K562 (cell line): Measurements from ENCODE around the gene TMX3. TPM values are rescaled to one million over a fixed set of nuclear protein-coding genes. Genes with fewer than 3 reads are reported as not detected.

ENCODE experiments used
- ATAC-seq: fragments of 200-7000 bp; cut with Tn5 transposase; 3 replicates; pipeline ENCODE4 v1.9.1; 2020; ENCODE audit warnings: moderate library complexity
- BruUV-seq: library from RNA; stranded (reverse); fragments of 400-500 nt; replicated peaks from 2 replicates; lab custom pipeline; 2021; lab: Mats Ljungman, UMichigan
- CTCF ChIA-PET: fragments of 300-600 bp; formaldehyde crosslinking; extraction: SDS; loops from one replicate; lab custom pipeline; 2021; ENCODE audit warnings: low intra/inter-chr PET ratio; lab: Yijun Ruan, JAX
- POLR2A ChIA-PET: fragments of 300-600, 350-650 bp; sonication (Branson Sonifier 250); formaldehyde crosslinking; extraction: SDS; loops from one replicate; lab custom pipeline; 2021; ENCODE audit warnings: antibody characterized with exemption, inconsistent platforms; lab: Yijun Ruan, JAX
- DNase-seq, 4 experiments: peaks; one replicate each; pipeline versions ENCODE4 v3.0.0 to v3.0.0-alpha.2; 2011 to 2018; ENCODE audit warnings: low spot score in 3 of 4, mixed read lengths in 3 of 4; ENCODE audit errors: extremely low read depth in 1 of 4
- FAIRE-seq: peaks from 2 replicates; lab custom pipeline; 2011; peaks lifted over from hg19 to GRCh38; lab: Jason Lieb, UNC
- H2AFZ ChIP-seq: 2 replicates; pipeline ENCODE4 v1.6.0; 2011; ENCODE audit warnings: low read depth, low read length, control low read depth, inconsistent platforms
- H3K27ac ChIP-seq: fragments of 200-600 bp; 3 replicates; pipeline ENCODE4 v1.8.0; 2011; ENCODE audit warnings: low read depth, mild to moderate bottlenecking, control low read depth, inconsistent platforms, low read length, moderate library complexity, mixed read lengths; ENCODE audit errors: extremely low read depth
- H3K27me3 ChIP-seq, 2 experiments: fragments of 300-600 bp in 1 of 2; 2 replicates in 1 of 2; 3 replicates in 1 of 2; pipeline versions ENCODE4 v1.6.0 to v1.8.0; 2011; ENCODE audit warnings: inconsistent platforms in 2 of 2, low read length in 2 of 2, mild to moderate bottlenecking in 1 of 2, mixed read lengths in 1 of 2, moderate library complexity in 1 of 2; ENCODE audit not compliant: control insufficient read depth in 2 of 2, insufficient read depth in 2 of 2
- H3K36me3 ChIP-seq: fragments of 300-600 bp; 3 replicates; pipeline ENCODE4 v1.8.0; 2011; ENCODE audit warnings: mild to moderate bottlenecking, low read length, inconsistent platforms; ENCODE audit not compliant: control insufficient read depth, insufficient read depth
- H3K4me1 ChIP-seq, 2 experiments: fragments of 200-600 bp in 1 of 2; replicated peaks in 1 of 2; 2 replicates in 1 of 2; 3 replicates in 1 of 2; pipeline versions ENCODE4 v1.5.1 to v1.8.0; 2011; ENCODE audit warnings: inconsistent platforms in 2 of 2, low read length in 2 of 2, mild to moderate bottlenecking in 1 of 2, mixed read lengths in 1 of 2, moderate library complexity in 1 of 2; ENCODE audit not compliant: control insufficient read depth in 2 of 2, insufficient read depth in 2 of 2
- H3K4me2 ChIP-seq: 2 replicates; pipeline ENCODE4 v1.6.1; 2011; ENCODE audit warnings: low read length, control low read depth, inconsistent platforms, mixed read lengths; ENCODE audit not compliant: insufficient read depth
- H3K4me3 ChIP-seq: fragments of 200-600 bp; sonication (generic), shearing (Covaris generic); 2 replicates; pipeline ENCODE4 v1.5.1; 2016; ENCODE audit warnings: control low read depth, inconsistent platforms
- H3K79me2 ChIP-seq: fragments of 200-600 bp; 3 replicates; pipeline ENCODE4 v1.8.0; 2011; ENCODE audit warnings: low read length, inconsistent platforms; ENCODE audit not compliant: control insufficient read depth, insufficient read depth
- H3K9ac ChIP-seq, 2 experiments: 2 replicates each; pipeline versions ENCODE4 v1.6.0 to v1.6.1; 2011; ENCODE audit warnings: low read depth in 2 of 2, low read length in 2 of 2, control low read depth in 1 of 2, inconsistent platforms in 1 of 2, mild to moderate bottlenecking in 1 of 2, mixed read lengths in 1 of 2; ENCODE audit not compliant: insufficient read depth in 1 of 2
- H3K9me1 ChIP-seq: one replicate; pipeline ENCODE4 v1.6.0; 2011; ENCODE audit warnings: inconsistent platforms, mild to moderate bottlenecking, low read length, moderate library complexity; ENCODE audit not compliant: control insufficient read depth, insufficient read depth
- H3K9me3 ChIP-seq: replicated peaks from 2 replicates; pipeline ENCODE4 v1.5.1; 2011; ENCODE audit warnings: low read depth, low read length, inconsistent platforms; ENCODE audit not compliant: control insufficient read depth, insufficient read depth
- H4K20me1 ChIP-seq: replicated peaks from 2 replicates; pipeline ENCODE4 v1.6.1; 2011; ENCODE audit warnings: low read length, inconsistent platforms, mixed read lengths; ENCODE audit not compliant: control insufficient read depth, insufficient read depth
- ARID3B ChIP-seq: fragments of 250-450 bp; sonication (Bioruptor Pico); IDR thresholded peaks from 2 replicates; pipeline ENCODE4 v1.4.0; 2020; ENCODE audit warnings: borderline replicate concordance
- ESRRA ChIP-seq: fragments of 450-650 bp; IDR thresholded peaks from 2 replicates; pipeline ENCODE4 v1.6.1; 2014; ENCODE audit warnings: low read depth, mild to moderate bottlenecking, moderate library complexity, borderline replicate concordance
- KLF16 ChIP-seq: IDR thresholded peaks from 2 replicates; pipeline ENCODE4 v1.6.1; 2016; ENCODE audit warnings: antibody characterized with exemption
- RB1 ChIP-seq: fragments of 450-650 bp; IDR thresholded peaks from 2 replicates; pipeline ENCODE4 v1.6.1; 2017; ENCODE audit warnings: low read depth, mild to moderate bottlenecking
- RBM15 ChIP-seq: fragments of 200-400 bp; formaldehyde crosslinking; IDR thresholded peaks from 2 replicates; pipeline ENCODE4 v1.6.1; 2018; ENCODE audit warnings: mild to moderate bottlenecking, low read length, moderate library complexity; ENCODE audit not compliant: insufficient read depth
- SRSF3 ChIP-seq: fragments of 200-400 bp; formaldehyde crosslinking; IDR thresholded peaks from 2 replicates; pipeline ENCODE4 v1.6.1; 2016; ENCODE audit warnings: mild to moderate bottlenecking, low read length, moderate library complexity; ENCODE audit not compliant: insufficient read depth
- SRSF9 ChIP-seq: fragments of 200-400 bp; formaldehyde crosslinking; IDR thresholded peaks from 2 replicates; pipeline ENCODE4 v1.6.1; 2017; ENCODE audit warnings: low read depth, low read length, borderline replicate concordance
- TFAM ChIP-seq: fragments of 250-450 bp; sonication (Bioruptor Pico); conservative IDR thresholded peaks from 2 replicates; pipeline ENCODE4 v1.5.0; 2021; ENCODE audit warnings: mild to moderate bottlenecking, moderate library complexity
- ZFP1 ChIP-seq: fragments of 450-650 bp; formaldehyde crosslinking; IDR thresholded peaks from 2 replicates; pipeline ENCODE4 v1.4.0; 2020; ENCODE audit warnings: mild to moderate bottlenecking, mixed read lengths
- ZNF212 ChIP-seq: fragments of 450-650 bp; formaldehyde crosslinking; IDR thresholded peaks from 2 replicates; pipeline ENCODE4 v1.4.0; 2020; ENCODE audit warnings: mild to moderate bottlenecking
- ZNF431 ChIP-seq: sonication (generic); formaldehyde crosslinking; IDR thresholded peaks from 2 replicates; pipeline ENCODE4 v1.8.0; 2022; ENCODE audit warnings: mild to moderate bottlenecking, missing genetic modification reagents
- ZNF518B ChIP-seq: fragments of 250-450 bp; sonication (Bioruptor Pico); IDR thresholded peaks from 2 replicates; pipeline ENCODE4 v1.5.0; 2021; ENCODE audit warnings: mild to moderate bottlenecking, moderate library complexity
- WGBS: fragments of 100-300 bp; shearing (Covaris generic); methylation state at CpG from one replicate; pipeline ENCODE4 v1.1.6; 2016; ENCODE audit warnings: low coverage, mixed read lengths; ENCODE audit not compliant: insufficient coverage; ENCODE audit errors: missing lambda C conversion rate; 5-methylcytosine and 5-hydroxymethylcytosine counted together
- in situ Hi-C: fragments of 300-500 bp; cut with MboI; formaldehyde crosslinking; loops from 4 replicates; pipeline ENCODE4 v1.15.0; 2018; ENCODE audit warnings: inconsistent platforms, mixed read lengths
- intact Hi-C: fragments of 100-400 bp; cut with micrococcal nuclease; formaldehyde crosslinking; loops from 2 replicates; pipeline ENCODE4 v1.14.2; 2022
- polyA plus RNA-seq, 8 experiments: library from polyadenylated mRNA; depleted of rRNA in 4 of 8; stranded (reverse) in 5 of 8; unstranded in 3 of 8; fragments of >200 nt; fragmentation: Nextera tagmentation in 2 of 8; fragmentation: Illumina TruSeq in 1 of 8; extraction: Ambion mirVana in 2 of 8; extraction: Trizol in 1 of 8; gene quantifications; 2 replicates each; pipeline versions ENCODE4 v1.2.1 to v1.2.3, GENCODE V29; 2011 to 2014; ENCODE audit warnings: inconsistent platforms in 1 of 8, missing spikeins in 1 of 8
- total RNA-seq, 7 experiments: library from RNA; depleted of rRNA in 6 of 7; stranded (reverse); fragments of >200 nt in 6 of 7; fragmentation: Illumina TruSeq in 2 of 7; extraction: Trizol in 2 of 7; gene quantifications; 2 replicates each; pipeline versions ENCODE4 v1.2.1 to v1.2.3, GENCODE V29; 2011 to 2021; ENCODE audit warnings: low replicate concordance in 1 of 7
- TF ChIP-seq, protein P1 (sequence below): sonication (generic); formaldehyde crosslinking; IDR thresholded peaks from 2 replicates; pipeline ENCODE4 v1.4.0; 2020; ENCODE audit warnings: mild to moderate bottlenecking, missing genetic modification reagents
- TF ChIP-seq, protein P2 (sequence below): fragments of 200-800 bp; sonication (Bioruptor generic); IDR thresholded peaks from 2 replicates; pipeline ENCODE4 v1.6.1; 2017; ENCODE audit warnings: missing genetic modification characterization, missing compliant biosample characterization

Gene TMX3
- total and polyA plus RNA-seq, 9 of the 15 experiments (the other 6 are each of a cell fraction or from before 2014, with no cell fraction given), result 13.2 to 40.5 (median 20.7) TPM

GRCh38 chr18:68724021-68724420 lies 9.1 kb upstream of the TMX3 start:
- no peak for ATAC-seq
- Histone ChIP-seq H3K27me3 (no peaks in the 10 kb centered on the region), H3K9me3 (no peaks in the 10 kb centered on the region), H3K4me2 (no peak overlapping the region), H2AFZ (no peak overlapping the region), H4K20me1 (no peaks in the 10 kb centered on the region), H3K4me1 (no peaks in the 10 kb centered on the region), H3K36me3 (no peaks in the 10 kb centered on the region), H3K79me2 (no peaks in the 10 kb centered on the region), H3K9ac (no peak overlapping the region), H3K9me1 (no peaks in the 10 kb centered on the region), H3K4me3 (no peak overlapping the region), H3K27ac (no peak overlapping the region)
- BruUV-seq, result no TSS peak
- TF ChIP-seq ZNF212 (no peak), RB1 (no peak), ESRRA (no peak), ZFP1 (CRISPR knock-in tag) (no peak), ZNF431 (CRISPR knock-in tag) (no peak), SRSF3 (no peak), KLF16 (no peak), ZNF518B (CRISPR knock-in tag) (no peak), ARID3B (no peak), SRSF9 (no peak), TFAM (no peak), RBM15 (no peak)
- TF ChIP-seq, protein P1, sequence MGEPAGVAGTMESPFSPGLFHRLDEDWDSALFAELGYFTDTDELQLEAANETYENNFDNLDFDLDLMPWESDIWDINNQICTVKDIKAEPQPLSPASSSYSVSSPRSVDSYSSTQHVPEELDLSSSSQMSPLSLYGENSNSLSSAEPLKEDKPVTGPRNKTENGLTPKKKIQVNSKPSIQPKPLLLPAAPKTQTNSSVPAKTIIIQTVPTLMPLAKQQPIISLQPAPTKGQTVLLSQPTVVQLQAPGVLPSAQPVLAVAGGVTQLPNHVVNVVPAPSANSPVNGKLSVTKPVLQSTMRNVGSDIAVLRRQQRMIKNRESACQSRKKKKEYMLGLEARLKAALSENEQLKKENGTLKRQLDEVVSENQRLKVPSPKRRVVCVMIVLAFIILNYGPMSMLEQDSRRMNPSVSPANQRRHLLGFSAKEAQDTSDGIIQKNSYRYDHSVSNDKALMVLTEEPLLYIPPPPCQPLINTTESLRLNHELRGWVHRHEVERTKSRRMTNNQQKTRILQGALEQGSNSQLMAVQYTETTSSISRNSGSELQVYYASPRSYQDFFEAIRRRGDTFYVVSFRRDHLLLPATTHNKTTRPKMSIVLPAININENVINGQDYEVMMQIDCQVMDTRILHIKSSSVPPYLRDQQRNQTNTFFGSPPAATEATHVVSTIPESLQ (CRISPR knock-in tag), result no peak
- TF ChIP-seq, protein P2, sequence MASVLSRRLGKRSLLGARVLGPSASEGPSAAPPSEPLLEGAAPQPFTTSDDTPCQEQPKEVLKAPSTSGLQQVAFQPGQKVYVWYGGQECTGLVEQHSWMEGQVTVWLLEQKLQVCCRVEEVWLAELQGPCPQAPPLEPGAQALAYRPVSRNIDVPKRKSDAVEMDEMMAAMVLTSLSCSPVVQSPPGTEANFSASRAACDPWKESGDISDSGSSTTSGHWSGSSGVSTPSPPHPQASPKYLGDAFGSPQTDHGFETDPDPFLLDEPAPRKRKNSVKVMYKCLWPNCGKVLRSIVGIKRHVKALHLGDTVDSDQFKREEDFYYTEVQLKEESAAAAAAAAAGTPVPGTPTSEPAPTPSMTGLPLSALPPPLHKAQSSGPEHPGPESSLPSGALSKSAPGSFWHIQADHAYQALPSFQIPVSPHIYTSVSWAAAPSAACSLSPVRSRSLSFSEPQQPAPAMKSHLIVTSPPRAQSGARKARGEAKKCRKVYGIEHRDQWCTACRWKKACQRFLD, result no peak
- in situ Hi-C loops, result no loop called here
- POLR2A ChIA-PET, result no interaction called here
- FAIRE-seq, result no peak
- CTCF ChIA-PET, result no interaction called here
- intact Hi-C loops, result no loop called here
- 6% methylated on average over 4 of the region's 4 CpGs for WGBS
- no peak for DNase-seq
